ENCODE results near the gene USP9X.
"Not testable (repeated sequence)": the region's sequence is repeated elsewhere in the genome, so short reads cannot be mapped to it uniquely, and the experiment has no call there.

Gene USP9X

GRCh38 chrX:41084893-41085511 is at the start of gene USP9X:
USP9X (plus strand) TSS chrX:41085445; CDS start chrX:41123629, 38,184 bp downstream.
- no peak for FAIRE-seq

- no peak for FAIRE-seq
These were observed 49.7 kb upstream of the USP9X start for GRCh38 chrX:41035582-41035981.

- no peak for FAIRE-seq
These were observed 48.4 kb upstream of the USP9X start for GRCh38 chrX:41036668-41037326.

- FAIRE-seq = no peak
These were observed 42.0 kb upstream of the USP9X start for GRCh38 chrX:41043196-41043595.

- no peak for FAIRE-seq
These were observed 41.4 kb upstream of the USP9X start for GRCh38 chrX:41043674-41044345.

- no peak for FAIRE-seq
These were observed 39.2 kb upstream of the USP9X start for GRCh38 chrX:41045960-41046567.

GRCh38 chrX:41047878-41048534 is 37.2 kb upstream of the USP9X start:
- FAIRE-seq = peak; percentile 41

GRCh38 chrX:41050359-41050758 is 34.9 kb upstream of the USP9X start:
- peak; percentile 38 for FAIRE-seq

GRCh38 chrX:41051288-41051687 is 34.0 kb upstream of the USP9X start:
- FAIRE-seq = no peak

GRCh38 chrX:41055740-41056139 is 29.5 kb upstream of the USP9X start:
- FAIRE-seq = no peak

GRCh38 chrX:41063276-41063675 is 22.0 kb upstream of the USP9X start:
- not testable (repeated sequence) for FAIRE-seq

GRCh38 chrX:41064018-41064417 is 21.2 kb upstream of the USP9X start:
- no peak for FAIRE-seq

GRCh38 chrX:41066391-41066790 is 18.9 kb upstream of the USP9X start:
- no peak for FAIRE-seq

- no peak for FAIRE-seq
These were observed 18.3 kb upstream of the USP9X start for GRCh38 chrX:41066969-41067368.

- no peak for FAIRE-seq
These were observed 17.5 kb upstream of the USP9X start for GRCh38 chrX:41067721-41068120.

GRCh38 chrX:41076742-41077141 is 8.5 kb upstream of the USP9X start:
- FAIRE-seq = no peak

- peak; percentile 73 for FAIRE-seq
These were observed 3.4 kb upstream of the USP9X start for GRCh38 chrX:41081821-41082220.

- FAIRE-seq = no peak
These were observed 2.5 kb upstream of the USP9X start for GRCh38 chrX:41082783-41083182.

GRCh38 chrX:41084044-41084892 is 977 bp upstream of the USP9X start:
- peak; percentile 93 for FAIRE-seq

GRCh38 chrX:41085512-41085877 is 250 bp downstream of the USP9X start:
- no peak for FAIRE-seq

GRCh38 chrX:41085878-41086626 is 807 bp downstream of the USP9X start:
- no peak for FAIRE-seq

GRCh38 chrX:41086627-41086932 is 1.3 kb downstream of the USP9X start:
- FAIRE-seq = no peak
